Natural killer cell (primary cell): ENCODE results near the gene CCNK. TPM values are rescaled to one million over a fixed set of nuclear protein-coding genes. Genes with fewer than 3 reads are reported as not detected.
A peak's percentile ranks its signal among the peaks of the same experiment; 100 is the strongest.

ENCODE experiments used
- ATAC-seq, 3 donors: fragments of 150-1000 bp in 2 of 3; fragments of 200-7000 bp in 1 of 3; cut with Tn5 transposase; 1 replicate in 1 of 3; 2 replicates in 2 of 3; pipeline ENCODE4 v1.10.0; 2021; ENCODE audit warnings: mild to moderate bottlenecking in 2 of 3, moderate library complexity in 2 of 3
- DNase-seq, 2 donors: peaks; one replicate each; pipeline versions ENCODE4 v3.0.0 to v3.0.0-alpha.2; 2013 to 2021; ENCODE audit warnings: mixed read lengths in 1 of 2
- H3K27ac ChIP-seq: one replicate; pipeline ENCODE4 v1.5.1; 2013; ENCODE audit warnings: mild to moderate bottlenecking, low read length
- H3K27me3 ChIP-seq: one replicate; pipeline ENCODE4 v1.6.1; 2013; ENCODE audit warnings: low read length; ENCODE audit not compliant: control insufficient read depth, insufficient read depth
- H3K36me3 ChIP-seq: one replicate; pipeline ENCODE4 v1.6.1; 2013; ENCODE audit warnings: low read length; ENCODE audit not compliant: control insufficient read depth, insufficient read depth
- H3K4me1 ChIP-seq: one replicate; pipeline ENCODE4 v1.6.1; 2013; ENCODE audit warnings: low read length; ENCODE audit not compliant: control insufficient read depth, insufficient read depth
- H3K4me3 ChIP-seq: one replicate; pipeline ENCODE4 v1.5.1; 2013; ENCODE audit warnings: low read length
- H3K9me3 ChIP-seq: one replicate; pipeline ENCODE4 v1.6.1; 2013; ENCODE audit warnings: low read length; ENCODE audit not compliant: control insufficient read depth, insufficient read depth
- H3K27ac Mint-ChIP-seq, 2 donors: one replicate each; pipeline ENCODE4 v1.8.0; 2022; ENCODE audit warnings: mild to moderate bottlenecking in 2 of 2, mixed read lengths in 2 of 2, moderate library complexity in 1 of 2
- H3K27me3 Mint-ChIP-seq, 2 donors: one replicate each; pipeline ENCODE4 v1.8.0; 2022; ENCODE audit warnings: low read depth in 2 of 2, mixed read lengths in 2 of 2
- H3K36me3 Mint-ChIP-seq: one replicate; pipeline ENCODE4 v1.8.0; 2022; ENCODE audit warnings: mixed read lengths
- H3K4me1 Mint-ChIP-seq, 2 donors: one replicate each; pipeline ENCODE4 v1.8.0; 2022; ENCODE audit warnings: mixed read lengths in 2 of 2
- H3K4me3 Mint-ChIP-seq: one replicate; pipeline ENCODE4 v1.8.0; 2022; ENCODE audit warnings: mild to moderate bottlenecking, moderate library complexity, mixed read lengths
- H3K9me3 Mint-ChIP-seq, 2 donors: one replicate each; pipeline ENCODE4 v1.8.0; 2022; ENCODE audit warnings: mixed read lengths in 2 of 2
- WGBS: methylation state at CpG from one replicate; pipeline ENCODE4 v1.1.7; 2013; ENCODE audit warnings: missing lambda C conversion rate; ENCODE audit not compliant: insufficient coverage; 5-methylcytosine and 5-hydroxymethylcytosine counted together
- intact Hi-C: fragments of 100-400 bp; cut with micrococcal nuclease; formaldehyde crosslinking; loops from one replicate; pipeline ENCODE4 v1.14.2; 2022
- total RNA-seq, 4 donors: library from RNA; stranded (reverse); fragments of 120-200 nt in 1 of 4; gene quantifications; one replicate each; pipeline versions ENCODE4 v1.2.3 to v1.2.4, GENCODE V29; 2013 to 2022
- TF ChIP-seq, protein P1 (sequence below): fragments of 200-600 bp; IDR thresholded peaks from one replicate; pipeline ENCODE4 v1.8.0; 2022; ENCODE audit warnings: antibody characterized with exemption

The CCNK gene
- total RNA-seq, 3 donors from 2014 or later (not counting 1 experiment from before 2014, with no cell fraction given), result 155 to 168 (median 165) TPM

DNA sequence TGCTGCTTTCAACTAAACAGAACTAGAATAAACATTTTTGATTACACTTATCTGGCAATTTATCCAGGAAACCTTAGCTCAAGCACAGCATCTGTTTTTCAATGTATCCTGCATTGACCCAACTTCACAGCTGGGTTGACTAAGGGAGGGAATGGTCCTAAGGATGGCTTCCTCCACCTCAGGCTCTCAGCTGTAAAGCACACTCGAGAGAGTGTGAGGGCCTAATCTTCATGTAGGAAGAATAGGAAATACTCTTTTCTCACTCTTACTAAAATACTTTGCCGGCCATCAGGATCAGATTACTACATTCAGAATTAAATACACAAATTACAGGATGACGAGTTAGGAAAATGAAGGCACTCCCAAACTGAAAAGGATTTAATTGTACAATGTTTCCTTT, 7.8 kb upstream of the CCNK start:
- ATAC-seq (no peak), DNase-seq (no peak)
- Mint-ChIP-seq H3K27me3 (no peaks in the 10 kb centered on the region), H3K27ac (no peak overlapping the region), H3K9me3 (no peaks in the 10 kb centered on the region), H3K4me3 (no peak overlapping the region), H3K36me3 (no peaks in the 10 kb centered on the region), H3K4me1 (peaks cover 73 to 74% of the 10 kb centered on the region in 2 donors)
- peaks cover 15% of the 10 kb centered on the region for H3K4me1 ChIP-seq
- H3K4me3 ChIP-seq, result no peak overlapping the region
- no peaks in the 10 kb centered on the region for H3K9me3 ChIP-seq
- intact Hi-C loops, result no loop called here
- H3K36me3 ChIP-seq, result peaks cover 1% of the 10 kb centered on the region
- no peaks in the 10 kb centered on the region for H3K27me3 ChIP-seq
- 100% methylated on average over 2 of the region's 3 CpGs for WGBS
- TF ChIP-seq, protein P1, sequence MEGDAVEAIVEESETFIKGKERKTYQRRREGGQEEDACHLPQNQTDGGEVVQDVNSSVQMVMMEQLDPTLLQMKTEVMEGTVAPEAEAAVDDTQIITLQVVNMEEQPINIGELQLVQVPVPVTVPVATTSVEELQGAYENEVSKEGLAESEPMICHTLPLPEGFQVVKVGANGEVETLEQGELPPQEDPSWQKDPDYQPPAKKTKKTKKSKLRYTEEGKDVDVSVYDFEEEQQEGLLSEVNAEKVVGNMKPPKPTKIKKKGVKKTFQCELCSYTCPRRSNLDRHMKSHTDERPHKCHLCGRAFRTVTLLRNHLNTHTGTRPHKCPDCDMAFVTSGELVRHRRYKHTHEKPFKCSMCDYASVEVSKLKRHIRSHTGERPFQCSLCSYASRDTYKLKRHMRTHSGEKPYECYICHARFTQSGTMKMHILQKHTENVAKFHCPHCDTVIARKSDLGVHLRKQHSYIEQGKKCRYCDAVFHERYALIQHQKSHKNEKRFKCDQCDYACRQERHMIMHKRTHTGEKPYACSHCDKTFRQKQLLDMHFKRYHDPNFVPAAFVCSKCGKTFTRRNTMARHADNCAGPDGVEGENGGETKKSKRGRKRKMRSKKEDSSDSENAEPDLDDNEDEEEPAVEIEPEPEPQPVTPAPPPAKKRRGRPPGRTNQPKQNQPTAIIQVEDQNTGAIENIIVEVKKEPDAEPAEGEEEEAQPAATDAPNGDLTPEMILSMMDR, result no peak
- H3K27ac ChIP-seq, result no peak overlapping the region

GRCh38 chr14:99475179-99475578, 6.0 kb upstream of the CCNK start:
- H3K4me1 Mint-ChIP-seq, result peaks cover 73 to 74% of the 10 kb centered on the region in 2 donors
- WGBS, result 94% methylated on average over 9 of the region's 9 CpGs
- H3K4me1 ChIP-seq, result peaks cover 17% of the 10 kb centered on the region
- peak overlapping the region in 1 of 2 donors; percentile 53 for H3K27ac Mint-ChIP-seq
- no peak overlapping the region for H3K27ac ChIP-seq
- no peaks in the 10 kb centered on the region for H3K36me3 Mint-ChIP-seq
- TF ChIP-seq, protein P1, result no peak
- H3K9me3 Mint-ChIP-seq, result no peaks in the 10 kb centered on the region
- no peaks in the 10 kb centered on the region for H3K27me3 Mint-ChIP-seq
- DNase-seq (no peak), ATAC-seq (no peak)
- H3K4me3 Mint-ChIP-seq, result no peak overlapping the region
- peaks cover 1% of the 10 kb centered on the region for H3K36me3 ChIP-seq
- intact Hi-C loops, result no loop called here
- no peaks in the 10 kb centered on the region for H3K27me3 ChIP-seq
- H3K9me3 ChIP-seq, result no peaks in the 10 kb centered on the region
- no peak overlapping the region for H3K4me3 ChIP-seq

- WGBS, result 95% methylated on average over 1 of the region's 2 CpGs
- H3K4me3 ChIP-seq, result no peak overlapping the region
- peaks cover 1% of the 10 kb centered on the region for H3K36me3 ChIP-seq
- intact Hi-C loops, result no loop called here
- DNase-seq (no peak), ATAC-seq (no peak)
- no peaks in the 10 kb centered on the region for H3K9me3 Mint-ChIP-seq
- peaks cover 68 to 69% of the 10 kb centered on the region in 2 donors for H3K4me1 Mint-ChIP-seq
- H3K27me3 Mint-ChIP-seq, result no peaks in the 10 kb centered on the region
- no peak overlapping the region for H3K4me3 Mint-ChIP-seq
- H3K27ac Mint-ChIP-seq, result peak overlapping the region in 1 of 2 donors; percentile 53
- H3K9me3 ChIP-seq, result no peaks in the 10 kb centered on the region
- no peaks in the 10 kb centered on the region for H3K36me3 Mint-ChIP-seq
- TF ChIP-seq, protein P1, result no peak
- no peak overlapping the region for H3K27ac ChIP-seq
- H3K27me3 ChIP-seq, result no peaks in the 10 kb centered on the region
- peaks cover 17% of the 10 kb centered on the region for H3K4me1 ChIP-seq
Measured at GRCh38 chr14:99475660-99476059, 5.5 kb upstream of the CCNK start.

DNA sequence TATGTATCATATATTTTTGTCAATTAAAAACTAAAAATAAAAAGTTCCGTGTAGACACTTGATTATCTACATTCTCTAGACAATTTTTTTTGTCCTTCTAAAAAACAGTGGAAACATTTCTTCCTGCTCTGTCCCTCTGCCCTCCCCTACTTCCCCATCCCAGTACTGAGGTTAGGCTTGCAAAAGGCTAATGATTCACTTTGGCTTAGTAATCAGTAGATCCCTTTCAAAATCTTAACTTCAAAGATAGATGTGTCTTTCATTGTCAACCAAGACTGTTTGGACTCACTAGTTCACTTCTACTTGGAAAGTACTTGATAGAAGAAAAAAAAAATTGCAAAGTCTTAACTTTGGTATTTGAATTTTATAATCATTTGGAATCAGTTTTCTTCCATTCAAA, 4.3 kb upstream of the CCNK start:
- H3K4me1 ChIP-seq, result peaks cover 14% of the 10 kb centered on the region
- Mint-ChIP-seq H3K27ac (peak overlapping the region; percentile 72 to 85), H3K36me3 (no peaks in the 10 kb centered on the region), H3K27me3 (no peaks in the 10 kb centered on the region), H3K4me3 (no peak overlapping the region), H3K4me1 (peaks cover 67 to 72% of the 10 kb centered on the region in 2 donors), H3K9me3 (no peaks in the 10 kb centered on the region)
- no peak for ATAC-seq
- peaks cover 1% of the 10 kb centered on the region for H3K36me3 ChIP-seq
- 56% methylated on average over 1 of the region's 1 CpG for whole genome bisulfite sequencing
- H3K4me3 ChIP-seq, result no peak overlapping the region
- intact Hi-C loops, result no loop called here
- no peaks in the 10 kb centered on the region for H3K27me3 ChIP-seq
- TF ChIP-seq, protein P1, result no peak
- H3K27ac ChIP-seq, result no peak overlapping the region
- no peaks in the 10 kb centered on the region for H3K9me3 ChIP-seq
- no peak for DNase-seq
